Stimulated activated CD8-positive, alpha-beta memory T cell treated with anti-CD3 and anti-CD28 coated beads, Interleukin-7, amount 100 ng/mL, for 1 hour (primary cell): ENCODE results near the gene KDR.

Experiments used
- DNase-seq, 2 donors: peaks; one replicate each; pipeline ENCODE4 v3.0.0-alpha.2; 2020; ENCODE audit warnings: low read depth in 2 of 2

The KDR gene

DNA sequence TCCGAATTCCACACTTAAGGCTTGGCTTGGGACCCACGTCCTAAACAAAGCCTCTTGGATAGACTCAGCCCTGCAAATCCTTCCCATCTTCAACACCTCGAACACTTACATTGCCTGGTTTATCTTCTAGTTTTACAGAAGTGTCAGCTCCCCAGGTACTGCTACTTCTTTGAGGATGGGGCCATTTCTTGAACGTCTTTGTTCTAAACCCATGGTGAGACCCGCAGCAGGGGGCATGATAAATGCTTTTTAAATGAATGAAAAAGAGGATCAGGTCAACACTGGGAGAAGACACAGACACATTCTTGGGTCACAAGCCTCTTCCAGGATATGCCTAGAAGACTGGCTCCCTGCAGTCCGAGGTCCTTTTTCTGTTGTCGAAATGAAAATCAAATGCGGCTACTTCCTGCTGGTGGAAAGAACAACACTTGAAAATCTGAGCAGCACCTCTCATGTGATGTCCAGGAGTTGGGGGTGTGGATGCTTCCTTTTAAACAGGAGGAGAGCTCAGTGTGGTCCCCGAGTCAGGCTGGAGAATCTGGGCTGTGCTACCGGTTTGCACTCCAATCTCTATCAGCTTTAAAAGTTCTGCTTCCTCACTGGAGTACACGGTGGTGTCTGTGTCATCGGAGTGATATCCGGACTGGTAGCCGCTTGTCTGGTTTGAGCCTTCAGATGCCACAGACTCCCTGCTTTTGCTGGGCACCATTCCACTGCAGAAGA is 45.8 kb downstream of the KDR start:
- DNase-seq: no peak

DNA sequence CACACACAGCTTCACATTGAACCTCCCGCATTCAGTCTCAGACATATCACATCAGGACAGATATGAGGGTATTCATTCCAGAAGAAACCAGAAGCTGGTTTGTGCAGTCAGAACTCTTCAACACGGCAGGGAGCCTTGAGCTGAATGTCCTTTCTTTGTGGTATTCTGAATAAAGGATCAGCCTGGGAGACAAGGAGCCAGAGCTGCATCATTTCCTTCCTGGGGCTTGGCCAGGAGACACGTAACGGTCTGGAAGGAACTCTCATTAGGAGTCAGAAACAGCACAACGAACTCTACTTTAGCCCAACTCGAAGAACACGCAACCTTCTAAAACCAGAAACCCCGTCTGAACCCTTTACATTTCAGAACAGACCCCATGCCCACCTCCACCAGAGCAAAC is 46.4 kb downstream of the KDR start:
- DNase-seq: no peak

- DNase-seq: no peak
Observed at GRCh38 chr4:55077577-55077976, 47.8 kb downstream of the KDR start.

DNA sequence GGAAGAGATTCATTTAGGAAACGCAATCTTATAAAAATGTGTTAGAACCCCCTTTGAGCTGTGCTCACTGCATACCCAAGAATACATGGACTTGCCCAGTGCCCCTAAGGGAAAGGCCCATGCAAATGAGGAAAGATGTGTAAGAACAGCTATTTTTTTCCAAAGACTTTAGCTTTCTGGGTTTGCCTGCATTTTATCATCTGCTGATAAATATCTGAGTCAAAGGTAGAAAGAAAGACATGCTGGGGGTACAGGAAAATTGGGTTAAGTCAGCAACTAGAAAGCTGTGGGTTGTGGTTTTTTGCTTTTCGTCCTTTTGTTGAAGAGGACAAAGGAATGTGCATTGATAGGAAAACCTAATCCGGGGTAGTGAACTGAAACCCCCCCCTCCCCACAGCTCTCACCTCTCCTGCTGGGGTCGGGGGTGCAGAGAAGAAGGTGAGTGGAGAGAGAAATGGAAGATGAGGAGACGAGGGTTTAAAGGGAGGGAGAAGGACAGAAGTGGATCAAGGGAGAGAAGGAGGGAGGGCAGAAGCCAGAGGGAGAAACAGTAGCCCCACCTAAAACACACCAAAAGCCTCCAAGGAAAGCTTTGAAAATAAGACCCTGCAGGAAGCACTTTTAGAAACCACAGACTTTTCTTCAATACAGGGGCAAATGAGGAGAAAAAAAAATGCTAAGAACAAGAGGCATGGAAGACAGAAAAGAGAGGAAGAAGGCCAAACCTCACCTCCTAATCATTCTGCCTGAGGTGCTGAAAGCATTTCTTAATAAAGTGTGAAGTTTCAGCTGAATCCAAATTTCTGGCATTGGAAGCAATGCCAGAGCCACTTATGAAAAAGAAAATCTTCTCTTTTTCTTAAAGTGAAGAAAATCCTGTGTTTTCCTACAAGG is 49.3 kb downstream of the KDR start:
- no peak for DNase-seq

- no peak for DNase-seq
Observed at GRCh38 chr4:55075376-55075775, 50.0 kb downstream of the KDR start.

- DNase-seq: no peak
Observed at GRCh38 chr4:55074386-55074785, 51.0 kb downstream of the KDR start.

DNA sequence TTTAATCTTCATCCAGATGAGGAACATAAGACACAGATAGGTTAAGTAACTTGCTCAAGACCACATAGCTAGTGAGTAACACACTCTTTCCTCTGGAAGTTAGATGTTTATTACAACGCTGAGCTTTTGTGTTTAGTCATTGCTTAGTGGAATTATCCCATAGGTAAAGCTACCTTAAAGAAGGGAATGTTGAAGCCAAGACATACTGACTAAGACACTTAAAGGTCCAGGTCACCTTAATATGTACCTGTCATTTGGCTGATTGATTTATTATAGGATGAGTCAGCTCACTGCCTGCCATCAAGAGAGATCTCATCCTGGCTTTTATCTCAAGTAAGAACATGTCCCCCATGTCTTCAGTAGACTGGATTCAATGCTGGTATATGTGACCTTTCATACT is 53.4 kb downstream of the KDR start:
- no peak for DNase-seq

GRCh38 chr4:55069248-55069647 is 56.1 kb downstream of the KDR start:
- no peak for DNase-seq

- no peak for DNase-seq
Observed at GRCh38 chr4:55068522-55068921, 56.9 kb downstream of the KDR start.

- no peak for DNase-seq
Observed at GRCh38 chr4:55066018-55066417, 59.4 kb downstream of the KDR start.

- DNase-seq: no peak
Observed at GRCh38 chr4:55055529-55055928, 69.9 kb downstream of the KDR start.

- no peak for DNase-seq
Observed at GRCh38 chr4:55051532-55051931, 73.9 kb downstream of the KDR start.

DNA sequence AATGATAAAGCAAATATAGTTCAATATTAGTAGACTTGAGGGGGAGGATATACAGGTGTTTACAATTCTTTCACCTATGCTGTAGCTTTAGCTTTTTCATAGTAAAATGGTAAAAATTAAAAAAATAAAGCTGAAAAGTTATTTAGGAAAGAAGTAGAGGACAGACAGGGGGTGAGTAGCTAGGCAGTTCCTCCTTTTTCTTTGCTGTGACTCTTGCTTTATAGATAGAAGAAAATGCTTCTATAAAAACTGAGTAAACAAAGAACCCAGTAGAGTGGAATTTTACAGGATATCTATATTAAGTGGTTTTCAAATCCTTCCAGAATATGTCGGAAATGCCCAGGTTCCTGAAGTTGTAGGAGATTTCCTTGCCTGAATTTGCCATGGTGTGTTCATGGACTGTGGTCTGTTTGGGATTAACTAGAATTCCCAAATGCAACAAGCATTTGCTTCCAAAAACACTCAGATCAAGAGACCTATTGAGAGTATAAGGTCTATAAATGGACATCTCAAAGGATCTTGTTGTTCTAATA is 74.9 kb downstream of the KDR start:
- DNase-seq: no peak

DNA sequence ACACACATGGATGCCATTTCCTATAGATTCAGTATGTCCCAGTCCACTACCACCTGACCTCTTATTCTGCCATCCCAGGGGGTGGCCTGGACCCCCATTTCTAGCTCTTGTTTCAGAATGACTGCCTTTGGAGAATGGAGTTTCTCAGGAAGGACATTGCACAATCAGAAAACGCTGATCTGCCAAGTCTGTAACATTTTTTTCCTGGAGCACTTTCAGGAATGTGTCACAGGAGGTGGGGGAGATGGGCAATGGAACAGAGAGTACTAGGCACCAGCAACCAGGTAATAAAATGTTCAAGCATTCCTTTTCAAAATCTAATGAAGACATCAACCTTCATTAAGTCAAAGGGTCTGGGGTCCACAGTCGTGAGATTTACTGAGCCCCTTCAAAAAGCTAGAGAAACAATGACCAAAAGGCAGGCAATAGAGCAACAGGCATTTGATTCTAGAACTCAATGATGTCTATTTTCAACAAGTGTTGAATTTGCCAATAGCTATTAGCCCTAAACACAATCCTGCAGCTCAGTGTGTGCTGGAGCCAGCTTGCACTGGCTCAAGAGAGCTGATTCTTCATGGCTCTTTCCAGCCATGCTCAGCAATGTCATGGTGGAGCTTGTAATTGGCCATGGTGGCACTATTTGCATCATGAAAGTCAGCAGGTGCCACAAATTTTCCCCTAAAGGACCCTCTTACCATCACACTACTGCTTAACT is 87.1 kb downstream of the KDR start:
- DNase-seq: no peak

DNA sequence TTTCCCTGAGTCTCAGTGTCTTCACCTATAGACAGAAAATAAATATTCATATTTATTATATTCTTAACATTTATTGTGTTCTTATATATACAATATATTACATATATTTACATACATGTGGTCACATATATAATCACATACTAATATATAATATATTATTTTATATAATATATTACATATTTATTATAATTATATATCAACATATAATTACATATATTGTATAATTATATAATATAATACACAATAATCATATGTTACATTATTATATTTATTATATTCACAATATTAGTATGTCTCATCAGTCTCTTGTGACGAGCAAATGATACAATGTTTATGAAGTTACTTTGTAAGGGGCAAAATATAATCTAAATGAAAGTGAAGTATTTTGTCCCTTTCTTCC is 87.7 kb downstream of the KDR start:
- DNase-seq: no peak

DNA sequence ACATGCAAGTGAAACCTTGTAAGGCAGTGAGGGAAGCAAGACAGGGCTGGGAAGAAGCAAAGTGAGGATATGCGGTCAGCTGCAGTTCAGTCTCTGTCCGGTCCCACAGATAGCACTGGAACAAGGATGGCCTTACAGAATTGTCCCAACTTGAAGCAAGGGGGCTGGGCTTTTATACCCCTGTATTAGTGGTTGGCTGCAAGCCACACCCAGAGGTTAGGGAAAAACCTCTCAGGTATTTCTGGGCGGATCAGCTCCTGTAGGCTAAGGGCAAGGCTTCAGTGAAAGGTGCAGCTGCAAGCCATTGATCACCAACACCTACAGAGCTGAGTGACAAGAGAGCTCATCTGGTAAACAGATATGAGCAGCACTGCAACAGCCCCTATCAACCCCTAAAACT is 89.0 kb downstream of the KDR start:
- no peak for DNase-seq

DNA sequence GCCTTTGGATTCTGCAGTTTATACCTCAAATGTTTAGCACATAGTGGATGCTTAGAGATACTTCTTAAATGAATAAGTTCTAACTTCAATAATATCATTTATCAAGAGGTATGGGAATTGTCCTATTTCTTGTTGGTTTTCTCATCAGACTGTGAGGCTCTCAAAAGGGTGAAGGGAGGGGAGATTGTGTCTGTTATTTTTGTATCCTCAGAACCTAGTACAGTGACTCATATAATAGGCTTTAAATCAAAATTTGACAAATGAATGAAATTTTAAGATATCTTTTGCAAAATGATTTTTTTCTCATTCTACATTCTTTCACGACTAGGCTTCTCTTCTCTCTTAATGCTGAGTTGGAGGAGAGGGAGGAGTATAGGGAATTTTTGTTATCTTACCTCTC is 89.5 kb downstream of the KDR start:
- no peak for DNase-seq

DNA sequence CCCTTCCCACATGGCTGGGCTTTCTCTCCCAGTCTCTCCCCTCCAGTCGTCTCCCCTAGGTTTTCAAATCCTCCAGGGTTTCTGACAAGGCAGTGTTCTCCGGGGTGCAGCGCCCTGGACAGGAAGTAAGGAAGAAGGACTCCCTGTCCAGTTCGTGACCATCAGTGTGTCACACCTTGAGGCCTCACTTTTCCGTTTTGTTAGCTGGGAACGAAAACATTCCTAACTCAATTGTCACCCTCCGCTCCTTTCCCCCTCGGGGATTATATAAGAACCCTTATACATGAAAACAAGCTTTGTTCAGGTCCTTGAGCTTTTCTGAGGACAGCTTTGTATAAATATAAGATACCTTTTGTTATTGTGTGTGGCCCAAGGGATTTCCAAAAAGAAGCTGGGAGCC is 92.1 kb downstream of the KDR start:
- DNase-seq: no peak

- no peak for DNase-seq
Observed at GRCh38 chr4:55032788-55033187, 92.6 kb downstream of the KDR start.

DNA sequence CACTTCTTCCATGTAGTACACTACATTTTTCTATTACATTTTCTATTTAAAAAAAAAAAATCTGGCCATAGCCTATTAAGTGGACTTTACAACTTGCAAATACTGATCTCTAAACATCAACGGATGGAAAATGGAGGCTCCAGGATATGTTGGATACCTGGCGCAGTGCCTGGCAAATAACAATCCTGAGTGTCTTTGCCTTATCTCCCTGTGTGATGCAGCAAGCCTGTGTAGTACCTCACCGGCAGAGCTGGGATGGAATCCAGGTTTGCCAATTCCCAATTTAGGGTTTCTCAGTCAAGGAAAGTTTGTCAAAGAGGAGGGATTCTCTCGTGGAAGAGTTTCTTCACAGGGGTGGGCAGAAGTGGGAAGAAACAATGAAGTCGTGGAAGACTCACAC is 93.2 kb downstream of the KDR start:
- DNase-seq: no peak

DNA sequence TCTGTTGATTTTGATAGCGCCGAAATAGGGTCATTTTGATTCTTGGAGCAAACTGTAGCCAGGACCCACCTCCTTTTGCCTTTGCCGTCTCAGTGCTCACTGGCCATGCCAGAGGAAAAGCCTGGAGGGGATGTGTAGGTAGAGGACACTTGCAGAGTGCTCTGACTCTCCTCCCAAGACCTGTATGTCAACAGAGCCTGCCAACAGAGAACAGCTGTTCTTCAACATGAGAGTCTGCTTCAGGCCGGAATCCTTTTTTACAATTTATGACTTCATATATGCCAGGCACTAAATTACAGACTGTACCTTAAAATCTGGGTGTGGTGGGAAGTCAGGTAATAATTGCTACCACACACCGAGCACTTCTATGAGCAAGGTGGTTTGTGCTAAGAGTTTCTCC is 94.2 kb downstream of the KDR start:
- DNase-seq: no peak

GRCh38 chr4:55030589-55030988 is 94.8 kb downstream of the KDR start:
- no peak for DNase-seq
